Keratinocyte (primary cell): ENCODE measurements around the gene BECN2. TPM values are rescaled to one million over a fixed set of nuclear protein-coding genes. Genes with fewer than 3 reads are reported as not detected.

Experiments used
- DNase-seq: peaks from one replicate; pipeline ENCODE4 v3.0.0-alpha.2; 2011; ENCODE audit warnings: low read depth, missing footprints, low spot score
- FAIRE-seq: peaks from 2 replicates; lab custom pipeline; 2011; peaks lifted over from hg19 to GRCh38; lab: Jason Lieb, UNC
- H2AFZ ChIP-seq: 2 replicates; pipeline ENCODE4 v1.6.0; 2012; ENCODE audit warnings: low read length, control low read depth, inconsistent platforms; ENCODE audit not compliant: control insufficient read depth
- H3K27ac ChIP-seq: 2 replicates; pipeline ENCODE4 v1.5.1; 2011; ENCODE audit warnings: low read length; ENCODE audit not compliant: control insufficient read depth, insufficient read depth
- H3K27me3 ChIP-seq: 3 replicates; pipeline ENCODE4 v1.6.0; 2011; ENCODE audit warnings: low read length; ENCODE audit not compliant: control insufficient read depth, insufficient read depth; ENCODE audit errors: extremely low read depth
- H3K36me3 ChIP-seq, 2 experiments: 2 replicates in 1 of 2; 3 replicates in 1 of 2; pipeline ENCODE4 v1.5.1; 2011; ENCODE audit warnings: low read length in 2 of 2, mild to moderate bottlenecking in 1 of 2; ENCODE audit not compliant: control insufficient read depth in 2 of 2, insufficient read depth in 2 of 2; ENCODE audit errors: extremely low read depth in 1 of 2
- H3K4me1 ChIP-seq: 3 replicates; pipeline ENCODE4 v1.5.1; 2011; ENCODE audit warnings: low read length; ENCODE audit not compliant: control insufficient read depth, insufficient read depth; ENCODE audit errors: extremely low read depth
- H3K4me2 ChIP-seq: 3 replicates; pipeline ENCODE4 v1.6.0; 2011; ENCODE audit warnings: low read depth, low read length; ENCODE audit not compliant: control insufficient read depth, insufficient read depth; ENCODE audit errors: extremely low read depth
- H3K4me3 ChIP-seq, 3 experiments: fragments of 200-600 bp in 1 of 3; sonication (generic) in 1 of 3; 2 replicates in 2 of 3; 3 replicates in 1 of 3; pipeline ENCODE4 v1.5.1; 2011 to 2016; ENCODE audit warnings: low read length in 3 of 3, mild to moderate bottlenecking in 3 of 3, control low read depth in 2 of 3, inconsistent platforms in 1 of 3, low read depth in 1 of 3, mixed read lengths in 1 of 3, mixed run types in 1 of 3, moderate library complexity in 1 of 3; ENCODE audit not compliant: control insufficient read depth in 2 of 3, insufficient read depth in 2 of 3; ENCODE audit errors: extremely low read depth in 1 of 3
- H3K79me2 ChIP-seq: 2 replicates; pipeline ENCODE4 v1.6.0; 2012; ENCODE audit warnings: low read length; ENCODE audit not compliant: control insufficient read depth, insufficient read depth
- H3K9ac ChIP-seq: 3 replicates; pipeline ENCODE4 v1.6.0; 2011; ENCODE audit warnings: low read length; ENCODE audit not compliant: control insufficient read depth, insufficient read depth; ENCODE audit errors: extremely low read depth
- H3K9me1 ChIP-seq: 3 replicates; pipeline ENCODE4 v1.6.0; 2011; ENCODE audit warnings: low read length; ENCODE audit not compliant: control insufficient read depth, insufficient read depth; ENCODE audit errors: extremely low read depth
- H3K9me3 ChIP-seq: 2 replicates; pipeline ENCODE4 v1.5.1; 2012; ENCODE audit warnings: low read depth, low read length; ENCODE audit not compliant: control insufficient read depth
- H4K20me1 ChIP-seq: 3 replicates; pipeline ENCODE4 v1.6.0; 2011; ENCODE audit warnings: low read length; ENCODE audit not compliant: control insufficient read depth, insufficient read depth; ENCODE audit errors: extremely low read depth
- EZH2 ChIP-seq: IDR thresholded peaks from one replicate; pipeline ENCODE4 v1.6.1; 2012; ENCODE audit warnings: inconsistent platforms, mild to moderate bottlenecking, low read length, moderate library complexity
- dilution Hi-C: fragments of 300-500 bp; cut with MboI; formaldehyde crosslinking; loops from one replicate; pipeline ENCODE4 v1.7.0; 2020; ENCODE audit warnings: low sequenced_read_pairs; ENCODE audit not compliant: extremely low pct_ligation_motif_present
- polyA plus RNA-seq, 5 experiments: library from polyadenylated mRNA; depleted of rRNA in 3 of 5; stranded (reverse) in 3 of 5; stranded (forward) in 1 of 5; unstranded in 1 of 5; fragments of >200 nt; gene quantifications; 1 replicate in 1 of 5; 2 replicates in 3 of 5; 3 replicates in 1 of 5; pipeline versions ENCODE4 v1.2.1 to v1.2.3, GENCODE V29; 2011 to 2012; ENCODE audit warnings: missing spikeins in 2 of 5, low read depth in 1 of 5, low replicate concordance in 1 of 5
- TF ChIP-seq, protein P1 (sequence below), 3 experiments: IDR thresholded peaks in 1 of 3; conservative IDR thresholded peaks in 1 of 3; optimal IDR thresholded peaks in 1 of 3; 2 replicates in 2 of 3; 3 replicates in 1 of 3; pipeline versions ENCODE3 to v1.5.1; 2011; ENCODE audit warnings: low read length in 3 of 3, mild to moderate bottlenecking in 3 of 3, moderate library complexity in 2 of 3, control low read depth in 1 of 3, inconsistent platforms in 1 of 3; ENCODE audit not compliant: insufficient read depth in 2 of 3; ENCODE audit errors: extremely low read depth in 1 of 3

The BECN2 gene
- polyA plus RNA-seq, 1 donor (not counting 4 experiments of a cell fraction or from before 2014, with no cell fraction given) = not detected

DNA sequence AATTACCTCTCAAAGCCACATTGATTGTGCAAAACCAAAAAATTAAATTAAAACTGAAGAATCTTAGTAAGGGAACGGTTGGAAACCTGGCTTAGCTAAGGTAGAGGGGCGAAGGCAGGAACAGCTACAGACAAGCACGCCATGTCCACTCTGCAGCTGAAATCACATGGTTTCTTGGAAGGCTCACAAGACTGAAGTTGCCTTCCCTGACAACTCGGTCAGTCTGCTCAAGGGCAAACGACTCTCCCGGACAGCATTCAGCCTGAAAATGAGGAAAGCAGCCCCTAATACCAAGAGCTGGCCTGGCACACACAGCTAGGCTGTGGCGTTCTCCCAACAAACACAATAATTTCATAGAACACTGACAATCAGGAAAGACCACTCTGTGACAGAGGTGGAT lies 22.7 kb upstream of the BECN2 start:
- Histone ChIP-seq H3K79me2 (no peaks in the 10 kb centered on the region), H3K36me3 (no peaks in the 10 kb centered on the region), H3K4me2 (no peak overlapping the region), H3K27ac (no peak overlapping the region), H4K20me1 (no peaks in the 10 kb centered on the region), H2AFZ (no peak overlapping the region), H3K9ac (no peak overlapping the region), H3K9me1 (no peaks in the 10 kb centered on the region), H3K4me1 (no peaks in the 10 kb centered on the region), H3K9me3 (no peaks in the 10 kb centered on the region), H3K4me3 (no peak overlapping the region), H3K27me3 (no peaks in the 10 kb centered on the region)
- dilution Hi-C loops = no loop called here
- FAIRE-seq (no peak), DNase-seq (no peak)
- TF ChIP-seq, protein P1, sequence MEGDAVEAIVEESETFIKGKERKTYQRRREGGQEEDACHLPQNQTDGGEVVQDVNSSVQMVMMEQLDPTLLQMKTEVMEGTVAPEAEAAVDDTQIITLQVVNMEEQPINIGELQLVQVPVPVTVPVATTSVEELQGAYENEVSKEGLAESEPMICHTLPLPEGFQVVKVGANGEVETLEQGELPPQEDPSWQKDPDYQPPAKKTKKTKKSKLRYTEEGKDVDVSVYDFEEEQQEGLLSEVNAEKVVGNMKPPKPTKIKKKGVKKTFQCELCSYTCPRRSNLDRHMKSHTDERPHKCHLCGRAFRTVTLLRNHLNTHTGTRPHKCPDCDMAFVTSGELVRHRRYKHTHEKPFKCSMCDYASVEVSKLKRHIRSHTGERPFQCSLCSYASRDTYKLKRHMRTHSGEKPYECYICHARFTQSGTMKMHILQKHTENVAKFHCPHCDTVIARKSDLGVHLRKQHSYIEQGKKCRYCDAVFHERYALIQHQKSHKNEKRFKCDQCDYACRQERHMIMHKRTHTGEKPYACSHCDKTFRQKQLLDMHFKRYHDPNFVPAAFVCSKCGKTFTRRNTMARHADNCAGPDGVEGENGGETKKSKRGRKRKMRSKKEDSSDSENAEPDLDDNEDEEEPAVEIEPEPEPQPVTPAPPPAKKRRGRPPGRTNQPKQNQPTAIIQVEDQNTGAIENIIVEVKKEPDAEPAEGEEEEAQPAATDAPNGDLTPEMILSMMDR (optimal IDR thresholded peaks at IDR 0.05 in 1 of 3, IDR thresholded peaks at IDR 0.05 in 1 of 3, conservative IDR thresholded peaks at IDR 0.05 in 1 of 3; ENCODE audit: extremely low read depth in 1 of 3, insufficient read depth in 2 of 3, low read length in 3 of 3) = no peak
- no peak for TF ChIP-seq EZH2

DNA sequence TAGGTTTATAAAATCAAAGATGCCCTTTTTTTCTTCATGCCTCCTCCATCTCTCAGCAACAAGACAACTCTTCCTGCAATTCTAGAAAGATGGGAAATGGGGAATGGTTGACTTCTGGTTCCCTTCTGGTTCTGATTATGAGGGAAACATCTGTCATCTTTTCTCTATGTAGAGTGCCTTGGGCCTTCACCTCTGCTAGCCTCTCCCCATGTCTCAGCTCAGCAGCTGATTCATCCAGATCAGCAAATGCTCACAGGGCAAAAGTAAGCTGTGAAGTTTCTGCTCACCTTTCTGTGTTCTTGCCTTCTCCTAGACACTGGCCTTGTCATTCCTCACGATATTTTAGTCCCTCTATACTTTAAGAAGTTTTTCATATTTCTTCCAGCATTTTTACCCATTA lies 17.8 kb upstream of the BECN2 start:
- no peak for FAIRE-seq
- dilution Hi-C loops = no loop called here
- TF ChIP-seq EZH2 = no peak
- TF ChIP-seq, protein P1 (optimal IDR thresholded peaks at IDR 0.05 in 1 of 3, IDR thresholded peaks at IDR 0.05 in 1 of 3, conservative IDR thresholded peaks at IDR 0.05 in 1 of 3; ENCODE audit: extremely low read depth in 1 of 3, insufficient read depth in 2 of 3, low read length in 3 of 3) = no peak

More for the DNA sequence above, 17.8 kb upstream of the BECN2 start:
- Histone ChIP-seq H4K20me1 (no peaks in the 10 kb centered on the region), H3K4me1 (no peaks in the 10 kb centered on the region), H3K4me3 (no peak overlapping the region), H3K9ac (no peak overlapping the region), H3K36me3 (no peaks in the 10 kb centered on the region), H3K4me2 (no peak overlapping the region), H3K27ac (no peak overlapping the region), H3K9me1 (no peaks in the 10 kb centered on the region), H2AFZ (no peak overlapping the region), H3K79me2 (no peaks in the 10 kb centered on the region), H3K9me3 (no peaks in the 10 kb centered on the region), H3K27me3 (no peaks in the 10 kb centered on the region)
- no peak for DNase-seq
